Endothelial cell of umbilical vein (primary cell): ENCODE results near the gene TANGO2. TPM values are rescaled to one million over a fixed set of nuclear protein-coding genes. Genes with fewer than 3 reads are reported as not detected.

Experiments used
- BruUV-seq: library from RNA; stranded (reverse); fragments of 400-500 nt; replicated peaks from 2 replicates; lab custom pipeline; 2021; lab: Mats Ljungman, UMichigan
- CTCF ChIA-PET: fragments of 300-600, 350-600 bp; sonication (Branson Sonifier 250); formaldehyde crosslinking; loops from one replicate; lab custom pipeline; 2021; ENCODE audit warnings: antibody characterized with exemption, inconsistent platforms; lab: Charles Lee
- POLR2A ChIA-PET: fragments of 300-600, 350-600 bp; sonication (Branson Sonifier 250); formaldehyde crosslinking; loops from one replicate; lab custom pipeline; 2021; ENCODE audit warnings: antibody characterized with exemption, inconsistent platforms; lab: Charles Lee
- DNase-seq: peaks from one replicate; pipeline ENCODE4 v3.0.0-alpha.2; 2011; ENCODE audit warnings: low read depth, low spot score
- FAIRE-seq: peaks from 2 replicates; lab custom pipeline; 2011; peaks lifted over from hg19 to GRCh38; lab: Jason Lieb, UNC
- H2AFZ ChIP-seq: 2 replicates; pipeline ENCODE4 v1.6.0; 2012; ENCODE audit warnings: low read depth, low read length, control low read depth, inconsistent platforms
- H3K27ac ChIP-seq: 2 replicates; pipeline ENCODE4 v1.5.1; 2011; ENCODE audit warnings: low read depth, mild to moderate bottlenecking, control low read depth, low read length, moderate library complexity; ENCODE audit not compliant: insufficient read depth
- H3K27me3 ChIP-seq, 2 experiments: 2 replicates each; pipeline versions ENCODE4 v1.6.0 to v1.6.1; 2011; ENCODE audit warnings: low read length in 2 of 2, mixed read lengths in 1 of 2; ENCODE audit not compliant: control insufficient read depth in 2 of 2, insufficient read depth in 2 of 2
- H3K36me3 ChIP-seq, 2 experiments: 2 replicates in 1 of 2; 3 replicates in 1 of 2; pipeline ENCODE4 v1.5.1; 2011; ENCODE audit warnings: low read length in 2 of 2, mild to moderate bottlenecking in 1 of 2, moderate library complexity in 1 of 2; ENCODE audit not compliant: control insufficient read depth in 2 of 2, insufficient read depth in 2 of 2; ENCODE audit errors: extremely low read depth in 1 of 2
- H3K4me1 ChIP-seq: 3 replicates; pipeline ENCODE4 v1.5.1; 2011; ENCODE audit warnings: mild to moderate bottlenecking, low read length; ENCODE audit not compliant: control insufficient read depth, insufficient read depth; ENCODE audit errors: extremely low read depth
- H3K4me2 ChIP-seq: 2 replicates; pipeline ENCODE4 v1.6.1; 2011; ENCODE audit warnings: low read length, control low read depth, mixed read lengths; ENCODE audit not compliant: insufficient read depth
- H3K4me3 ChIP-seq, 3 experiments: fragments of 200-600 bp in 1 of 3; sonication (generic), shearing (Covaris generic) in 1 of 3; replicated peaks in 1 of 3; 2 replicates each; pipeline ENCODE4 v1.5.1; 2011 to 2016; ENCODE audit warnings: control low read depth in 3 of 3, low read length in 3 of 3, mild to moderate bottlenecking in 2 of 3, inconsistent platforms in 1 of 3, low read depth in 1 of 3, moderate library complexity in 1 of 3; ENCODE audit not compliant: insufficient read depth in 1 of 3
- H3K79me2 ChIP-seq: 2 replicates; pipeline ENCODE4 v1.6.0; 2012; ENCODE audit warnings: low read length, inconsistent platforms; ENCODE audit not compliant: control insufficient read depth, insufficient read depth
- H3K9ac ChIP-seq: replicated peaks from 2 replicates; pipeline ENCODE3; 2011; ENCODE audit warnings: low read length, control low read depth; ENCODE audit not compliant: insufficient read depth; ENCODE audit errors: extremely low read depth
- H3K9me1 ChIP-seq: replicated peaks from 3 replicates; pipeline ENCODE4 v1.6.0; 2011; ENCODE audit warnings: mild to moderate bottlenecking, low read length; ENCODE audit not compliant: control insufficient read depth, insufficient read depth; ENCODE audit errors: extremely low read depth
- H3K9me3 ChIP-seq: replicated peaks from 2 replicates; pipeline ENCODE4 v1.5.1; 2012; ENCODE audit warnings: low read length, inconsistent platforms; ENCODE audit not compliant: control insufficient read depth, insufficient read depth
- H4K20me1 ChIP-seq: replicated peaks from 2 replicates; pipeline ENCODE3; 2011; ENCODE audit warnings: mild to moderate bottlenecking, low read length; ENCODE audit not compliant: control insufficient read depth, insufficient read depth; ENCODE audit errors: extremely low read depth
- CTCF ChIP-seq, 2 donors: IDR thresholded peaks; 1 replicate in 1 of 2; 2 replicates in 1 of 2; pipeline ENCODE4 v1.5.1; 2011; ENCODE audit warnings: low read length in 2 of 2, mild to moderate bottlenecking in 2 of 2, moderate library complexity in 2 of 2, control low read depth in 1 of 2, inconsistent platforms in 1 of 2, low read depth in 1 of 2; ENCODE audit not compliant: insufficient read depth in 1 of 2; ENCODE audit errors: extremely low read depth in 1 of 2
- EZH2 ChIP-seq: IDR thresholded peaks from 2 replicates; pipeline ENCODE4 v1.6.1; 2012; ENCODE audit warnings: borderline replicate concordance, low read depth, mild to moderate bottlenecking, moderate library complexity, low read length, inconsistent platforms; ENCODE audit not compliant: severe bottlenecking
- FOS ChIP-seq: IDR thresholded peaks from 2 replicates; pipeline ENCODE4 v1.6.1; 2011; ENCODE audit warnings: mild to moderate bottlenecking, low read length, moderate library complexity, borderline replicate concordance; ENCODE audit not compliant: insufficient read depth
- GATA2 ChIP-seq: IDR thresholded peaks from 2 replicates; pipeline ENCODE4 v1.7.0; 2011; ENCODE audit warnings: low read depth, mild to moderate bottlenecking, moderate library complexity, mixed read lengths, low read length; ENCODE audit not compliant: insufficient read length, insufficient read depth
- JUN ChIP-seq: IDR thresholded peaks from 2 replicates; pipeline ENCODE4 v1.6.1; 2011; ENCODE audit warnings: borderline replicate concordance, low read depth; ENCODE audit not compliant: insufficient read length, insufficient read depth
- MAX ChIP-seq: IDR thresholded peaks from 2 replicates; pipeline ENCODE4 v1.6.1; 2011; ENCODE audit not compliant: insufficient read depth, insufficient read length
- MYC ChIP-seq: IDR thresholded peaks from one replicate; pipeline ENCODE4 v1.6.1; 2011; ENCODE audit warnings: mild to moderate bottlenecking, low read depth, low read length
- POLR2A ChIP-seq: IDR thresholded peaks from 2 replicates; pipeline ENCODE4 v1.6.1; 2012; ENCODE audit warnings: low read depth, mild to moderate bottlenecking, control low read depth, low read length
- POLR2AphosphoS5 ChIP-seq: IDR thresholded peaks from 2 replicates; pipeline ENCODE4 v1.6.1; 2012; ENCODE audit warnings: low read depth, mild to moderate bottlenecking, control low read depth, low read length, moderate library complexity; ENCODE audit not compliant: insufficient read depth
- dilution Hi-C: fragments of 300-500 bp; cut with MboI; formaldehyde crosslinking; loops from one replicate; pipeline ENCODE4 v1.15.0; 2019; ENCODE audit warnings: low sequenced_read_pairs; ENCODE audit not compliant: extremely low pct_ligation_motif_present
- intact Hi-C: fragments of 100-400 bp; cut with micrococcal nuclease; formaldehyde crosslinking; loops from one replicate; pipeline ENCODE4 v1.10.0; 2022
- polyA plus RNA-seq, 4 experiments: library from polyadenylated mRNA; depleted of rRNA in 3 of 4; stranded (reverse) in 3 of 4; unstranded in 1 of 4; fragments of >200 nt; gene quantifications; 2 replicates each; pipeline versions ENCODE4 v1.2.1 to v1.2.3, GENCODE V29; 2011 to 2012; ENCODE audit warnings: missing spikeins in 1 of 4
- total RNA-seq: library from RNA; stranded (reverse); gene quantifications from 2 replicates; pipeline ENCODE4 v1.2.3, GENCODE V29; 2021

The TANGO2 gene
- total and polyA plus RNA-seq, 2 donors (not counting 3 experiments of a cell fraction or from before 2014, with no cell fraction given) = 40.0 to 49.3 TPM

GRCh38 chr22:19991645-19992451, 29.1 kb upstream of the TANGO2 start:
- Histone ChIP-seq H3K4me2 (no peak overlapping the region), H3K27me3 (no peaks in the 10 kb centered on the region), H3K4me3 (no peak overlapping the region), H2AFZ (no peak overlapping the region), H4K20me1 (no peaks in the 10 kb centered on the region), H3K79me2 (no peaks in the 10 kb centered on the region), H3K36me3 (no peaks in the 10 kb centered on the region), H3K9me1 (no peaks in the 10 kb centered on the region), H3K9ac (no peak overlapping the region), H3K27ac (no peak overlapping the region), H3K9me3 (no peaks in the 10 kb centered on the region), H3K4me1 (no peaks in the 10 kb centered on the region)
- ChIA-PET POLR2A (no interaction called here), CTCF (interaction anchor here (1.7 to 2.5 kb wide), 3 partner anchors 9 to 24 kb away, joined by 4 to 9 read pairs (median 5); no protein-coding TSS in a partner anchor)
- FAIRE-seq (no peak), DNase-seq (no peak)
- TF ChIP-seq MYC = no peak
- no peak for TF ChIP-seq GATA2
- no peak for TF ChIP-seq FOS
- TF ChIP-seq POLR2AphosphoS5 = no peak
- no peak for TF ChIP-seq EZH2
- no peak for TF ChIP-seq POLR2A
- no peak for TF ChIP-seq CTCF (IDR thresholded peaks at IDR 0.05; ENCODE audit: extremely low read depth in 1 of 2, insufficient read depth in 1 of 2, low read depth in 1 of 2, low read length in 2 of 2)
- no peak for TF ChIP-seq MAX
- TF ChIP-seq JUN = no peak
- intact Hi-C loops (no loop called here), dilution Hi-C loops (no loop called here)
- BruUV-seq = no TSS peak
